HepG2 (cell line): ENCODE data around the gene HTR3B.

Experiments
- EZH2 ChIP-seq: conservative IDR thresholded peaks from 2 replicates; pipeline ENCODE4 v1.6.1; 2012; ENCODE audit warnings: mild to moderate bottlenecking, low read depth, low read length, moderate library complexity
- FOXA1 ChIP-seq, 2 experiments: fragments of 450-650 bp in 1 of 2; sonication (generic) in 1 of 2; formaldehyde crosslinking in 1 of 2; IDR thresholded peaks; 2 replicates each; pipeline versions ENCODE4 v1.4.0 to v1.6.1; 2016 to 2020; ENCODE audit warnings: missing genetic modification reagents in 1 of 2
- GATAD2A ChIP-seq: IDR thresholded peaks from 2 replicates; pipeline ENCODE4 v1.6.1; 2016
- PRPF4 ChIP-seq: fragments of 200-400 bp; formaldehyde crosslinking; IDR thresholded peaks from 2 replicates; pipeline ENCODE4 v1.6.1; 2016; ENCODE audit warnings: low read length, low read depth; ENCODE audit not compliant: poor library complexity, severe bottlenecking
- ZNF124 ChIP-seq: sonication (generic); formaldehyde crosslinking; IDR thresholded peaks from 2 replicates; pipeline ENCODE4 v1.4.0; 2020; ENCODE audit warnings: missing genetic modification reagents
- ZNF547 ChIP-seq: sonication (generic); formaldehyde crosslinking; IDR thresholded peaks from 2 replicates; pipeline ENCODE4 v1.5.1; 2020; ENCODE audit warnings: mild to moderate bottlenecking, missing genetic modification reagents

- TF ChIP-seq PRPF4 (no peak), GATAD2A (CRISPR knock-in tag) (no peak), EZH2 (no peak), ZNF547 (no peak), ZNF124 (CRISPR knock-in tag) (no peak), FOXA1 (IDR thresholded peaks at IDR 0.05) (no peak), FOXA1 (CRISPR knock-in tag; IDR thresholded peaks at IDR 0.05) (no peak)
These were observed 27.6 kb upstream of the HTR3B start for GRCh38 chr11:113876798-113877669.
